Neutrophil (primary cell): ENCODE measurements around the gene ACTR2.

Source experiments
- H3K27ac ChIP-seq: fragments of 200-600 bp; sonication (generic); 2 replicates; pipeline ENCODE4 v1.5.1; 2016; ENCODE audit warnings: mild to moderate bottlenecking, moderate library complexity
- H3K27me3 ChIP-seq: fragments of 200-600 bp; sonication (generic); 2 replicates; pipeline ENCODE4 v1.6.0; 2016; ENCODE audit warnings: mild to moderate bottlenecking
- H3K36me3 ChIP-seq: fragments of 200-600 bp; sonication (generic); 2 replicates; pipeline ENCODE4 v1.5.1; 2017
- H3K4me1 ChIP-seq, 2 experiments: fragments of 200-600 bp in 1 of 2; sonication (generic) in 1 of 2; 1 replicate in 1 of 2; 2 replicates in 1 of 2; pipeline versions ENCODE4 v1.5.1 to v1.6.1; 2013 to 2016; ENCODE audit warnings: low read depth in 1 of 2, low read length in 1 of 2, mild to moderate bottlenecking in 1 of 2, moderate library complexity in 1 of 2; ENCODE audit not compliant: control insufficient read depth in 1 of 2, insufficient read depth in 1 of 2
- H3K4me3 ChIP-seq, 2 experiments: fragments of 200-600 bp in 1 of 2; sonication (generic) in 1 of 2; 1 replicate in 1 of 2; 2 replicates in 1 of 2; pipeline ENCODE4 v1.5.1; 2013 to 2016; ENCODE audit warnings: low read depth in 1 of 2, low read length in 1 of 2, mild to moderate bottlenecking in 1 of 2, moderate library complexity in 1 of 2
- H3K9me3 ChIP-seq: fragments of 200-600 bp; sonication (generic); 2 replicates; pipeline ENCODE4 v1.5.1; 2016
- CTCF ChIP-seq: fragments of 200-600 bp; sonication (generic); IDR thresholded peaks from 2 replicates; pipeline ENCODE4 v1.5.1; 2016; ENCODE audit warnings: antibody characterized with exemption

Gene ACTR2

GRCh38 chr2:65305934-65306333 lies 78.3 kb downstream of the ACTR2 start:
- Histone ChIP-seq H3K4me3 (no peak overlapping the region), H3K9me3 (no peaks in the 10 kb centered on the region), H3K36me3 (no peaks in the 10 kb centered on the region), H3K27ac (no peak overlapping the region), H3K4me1 (peaks cover 5 to 14% of the 10 kb centered on the region in 2 experiments), H3K27me3 (peaks cover 22% of the 10 kb centered on the region)
- no peak for TF ChIP-seq CTCF

- peaks cover 0 to 4% of the 10 kb centered on the region in 2 experiments for H3K4me1 ChIP-seq
- peaks cover 10% of the 10 kb centered on the region for H3K36me3 ChIP-seq
- no peak overlapping the region for H3K4me3 ChIP-seq
- no peaks in the 10 kb centered on the region for H3K27me3 ChIP-seq
- H3K27ac ChIP-seq = no peak overlapping the region
- no peaks in the 10 kb centered on the region for H3K9me3 ChIP-seq
- no peak for TF ChIP-seq CTCF
Observed at GRCh38 chr2:65309699-65310098, 82.1 kb downstream of the ACTR2 start.

GRCh38 chr2:65311049-65311448 lies 83.4 kb downstream of the ACTR2 start:
- H3K4me3 ChIP-seq = no peak overlapping the region
- no peak overlapping the region for H3K27ac ChIP-seq
- no peaks in the 10 kb centered on the region for H3K27me3 ChIP-seq
- peaks cover 11% of the 10 kb centered on the region for H3K36me3 ChIP-seq
- H3K4me1 ChIP-seq = peaks cover 0 to 4% of the 10 kb centered on the region in 2 experiments
- no peaks in the 10 kb centered on the region for H3K9me3 ChIP-seq
- no peak for TF ChIP-seq CTCF

GRCh38 chr2:65311596-65311995 lies 84.0 kb downstream of the ACTR2 start:
- H3K4me3 ChIP-seq = no peak overlapping the region
- H3K27me3 ChIP-seq = no peaks in the 10 kb centered on the region
- H3K27ac ChIP-seq = no peak overlapping the region
- peaks cover 0 to 4% of the 10 kb centered on the region in 2 experiments for H3K4me1 ChIP-seq
- TF ChIP-seq CTCF = no peak
- H3K9me3 ChIP-seq = no peaks in the 10 kb centered on the region
- peaks cover 17% of the 10 kb centered on the region for H3K36me3 ChIP-seq

GRCh38 chr2:65313126-65313953 lies 85.7 kb downstream of the ACTR2 start:
- Histone ChIP-seq H3K27ac (no peak overlapping the region), H3K4me1 (peaks cover 0 to 4% of the 10 kb centered on the region in 2 experiments), H3K36me3 (peaks cover 17% of the 10 kb centered on the region), H3K27me3 (no peaks in the 10 kb centered on the region), H3K4me3 (no peak overlapping the region), H3K9me3 (no peaks in the 10 kb centered on the region)
- no peak for TF ChIP-seq CTCF
